Thymus (tissue), 11 donors: Measurements from ENCODE around the gene BTNL2. TPM values are rescaled to one million over a fixed set of nuclear protein-coding genes. Genes with fewer than 3 reads are reported as not detected.

ENCODE experiments used
- DNase-seq, 9 donors: peaks; one replicate each; pipeline ENCODE4 v3.0.0-alpha.2; 2013; ENCODE audit warnings: low spot score in 9 of 9, low read depth in 6 of 9, missing footprints in 1 of 9
- H3K27ac ChIP-seq, 2 donors: one replicate each; pipeline ENCODE4 v1.5.1; 2013; ENCODE audit warnings: control low read depth in 1 of 2, low read depth in 1 of 2, low read length in 1 of 2, mild to moderate bottlenecking in 1 of 2, moderate library complexity in 1 of 2
- H3K27me3 ChIP-seq, 2 donors: one replicate each; pipeline ENCODE4 v1.5.1; 2013; ENCODE audit warnings: low read length in 1 of 2; ENCODE audit not compliant: control insufficient read depth in 2 of 2, insufficient read depth in 1 of 2
- H3K36me3 ChIP-seq, 2 donors: one replicate each; pipeline ENCODE4 v1.5.1; 2013; ENCODE audit warnings: low read length in 1 of 2, mild to moderate bottlenecking in 1 of 2, moderate library complexity in 1 of 2; ENCODE audit not compliant: control insufficient read depth in 2 of 2, insufficient read depth in 2 of 2
- H3K4me1 ChIP-seq, 2 donors: one replicate each; pipeline ENCODE4 v1.5.1; 2013; ENCODE audit warnings: low read length in 2 of 2; ENCODE audit not compliant: control insufficient read depth in 2 of 2, insufficient read depth in 2 of 2
- H3K4me3 ChIP-seq, 2 donors: one replicate each; pipeline ENCODE4 v1.5.1; 2013; ENCODE audit warnings: low read length in 2 of 2, control low read depth in 1 of 2, mild to moderate bottlenecking in 1 of 2
- H3K9me3 ChIP-seq, 2 donors: one replicate each; pipeline ENCODE4 v1.5.1; 2013; ENCODE audit warnings: low read length in 1 of 2, mild to moderate bottlenecking in 1 of 2; ENCODE audit not compliant: control insufficient read depth in 2 of 2, insufficient read depth in 1 of 2
- WGBS: extraction: QIAGEN DNeasy Blood & Tissue Kit; methylation state at CpG from one replicate; pipeline ENCODE4 v1.1.7; 2013; 5-methylcytosine and 5-hydroxymethylcytosine counted together
- polyA plus RNA-seq: library from polyadenylated mRNA; stranded (reverse); fragments of 200-250 nt; gene quantifications from one replicate; pipeline ENCODE4 v1.2.3, GENCODE V29; 2013
- total RNA-seq: library from RNA; stranded (reverse); fragments of 120-200 nt; gene quantifications from one replicate; pipeline ENCODE4 v1.2.4, GENCODE V29; 2013
- donor health status: healthy.

Gene BTNL2
- total and polyA plus RNA-seq, 2 donors = not detected

GRCh38 chr6:32426338-32426737 is 19.4 kb upstream of the BTNL2 start:
- Histone ChIP-seq H3K4me1 (no peaks in the 10 kb centered on the region), H3K27me3 (no peaks in the 10 kb centered on the region), H3K9me3 (no peaks in the 10 kb centered on the region), H3K27ac (no peak overlapping the region), H3K36me3 (no peaks in the 10 kb centered on the region), H3K4me3 (no peak overlapping the region)
- DNase-seq = no peak
- WGBS = 70% methylated on average over 4 of the region's 4 CpGs

- H3K4me1 ChIP-seq = no peaks in the 10 kb centered on the region
- WGBS = 82% methylated on average over 3 of the region's 3 CpGs
- H3K36me3 ChIP-seq = no peaks in the 10 kb centered on the region
- no peak overlapping the region for H3K4me3 ChIP-seq
- no peak for DNase-seq
- H3K27ac ChIP-seq = no peak overlapping the region
- no peaks in the 10 kb centered on the region for H3K9me3 ChIP-seq
- peaks cover 0 to 6% of the 10 kb centered on the region in 2 donors for H3K27me3 ChIP-seq
Observed at GRCh38 chr6:32424589-32425300, 17.8 kb upstream of the BTNL2 start.

- H3K4me1 ChIP-seq = peaks cover 0 to 2% of the 10 kb centered on the region in 2 donors
- H3K36me3 ChIP-seq = no peaks in the 10 kb centered on the region
- peaks cover 13 to 48% of the 10 kb centered on the region in 2 donors for H3K27me3 ChIP-seq
- H3K27ac ChIP-seq = no peak overlapping the region
- no peak for DNase-seq
- no peaks in the 10 kb centered on the region for H3K9me3 ChIP-seq
- no peak overlapping the region for H3K4me3 ChIP-seq
- WGBS = 96% methylated on average over 3 of the region's 3 CpGs
Observed at GRCh38 chr6:32416036-32416435, 9.1 kb upstream of the BTNL2 start.

GRCh38 chr6:32415521-32416019 is 8.6 kb upstream of the BTNL2 start:
- Histone ChIP-seq H3K4me3 (no peak overlapping the region), H3K27ac (no peak overlapping the region)
- DNase-seq = peak in 7 of 9 donors; percentile 39 to 82 (median 59)

GRCh38 chr6:32413427-32414047 is 6.6 kb upstream of the BTNL2 start:
- Histone ChIP-seq H3K4me1 (peaks cover 2 to 3% of the 10 kb centered on the region in 2 donors), H3K4me3 (no peak overlapping the region), H3K27ac (no peak overlapping the region), H3K9me3 (no peaks in the 10 kb centered on the region), H3K36me3 (no peaks in the 10 kb centered on the region), H3K27me3 (peaks cover 13 to 40% of the 10 kb centered on the region in 2 donors)
- 12% methylated on average over 11 of the region's 11 CpGs for WGBS
- DNase-seq = peak; percentile 54 to 88 (median 69)

More at GRCh38 chr6:32415521-32416019, 8.6 kb upstream of the BTNL2 start:
- WGBS = 22% methylated on average over 13 of the region's 13 CpGs
- Histone ChIP-seq H3K27me3 (peaks cover 13 to 44% of the 10 kb centered on the region in 2 donors), H3K4me1 (peaks cover 0 to 2% of the 10 kb centered on the region in 2 donors), H3K36me3 (no peaks in the 10 kb centered on the region), H3K9me3 (no peaks in the 10 kb centered on the region)

GRCh38 chr6:32411566-32412327 is 4.8 kb upstream of the BTNL2 start:
- 96% methylated on average over 9 of the region's 9 CpGs for WGBS
- peaks cover 2 to 3% of the 10 kb centered on the region in 2 donors for H3K4me1 ChIP-seq
- peaks cover 13 to 49% of the 10 kb centered on the region in 2 donors for H3K27me3 ChIP-seq
- H3K36me3 ChIP-seq = no peaks in the 10 kb centered on the region
- H3K9me3 ChIP-seq = no peaks in the 10 kb centered on the region
- no peak overlapping the region for H3K4me3 ChIP-seq
- DNase-seq = no peak
- no peak overlapping the region for H3K27ac ChIP-seq

GRCh38 chr6:32410906-32411305 is 3.9 kb upstream of the BTNL2 start:
- peaks cover 10 to 47% of the 10 kb centered on the region in 2 donors for H3K27me3 ChIP-seq
- no peak overlapping the region for H3K4me3 ChIP-seq
- 68% methylated on average over 5 of the region's 5 CpGs for WGBS

GRCh38 chr6:32406197-32406596 is 784 bp downstream of the BTNL2 start:
- Histone ChIP-seq H3K27ac (no peak overlapping the region), H3K4me3 (no peak overlapping the region), H3K9me3 (no peaks in the 10 kb centered on the region), H3K36me3 (no peaks in the 10 kb centered on the region), H3K4me1 (peaks cover 0 to 3% of the 10 kb centered on the region in 2 donors), H3K27me3 (peaks cover 0 to 28% of the 10 kb centered on the region in 2 donors)
- no peak for DNase-seq
- WGBS = 98% methylated on average over 9 of the region's 9 CpGs

More at GRCh38 chr6:32410906-32411305, 3.9 kb upstream of the BTNL2 start:
- peaks cover 2 to 3% of the 10 kb centered on the region in 2 donors for H3K4me1 ChIP-seq
- H3K9me3 ChIP-seq = no peaks in the 10 kb centered on the region
- H3K36me3 ChIP-seq = no peaks in the 10 kb centered on the region
- H3K27ac ChIP-seq = no peak overlapping the region
- DNase-seq = no peak
